Astrocyte of the spinal cord (primary cell): ENCODE results near the gene SLX4IP.

Experiments
- DNase-seq: peaks from one replicate; pipeline ENCODE4 v3.0.0; 2011; ENCODE audit warnings: low read depth, low spot score
- H3K4me3 ChIP-seq: 2 replicates; pipeline ENCODE4 v1.5.1; 2011; ENCODE audit warnings: low read depth, mild to moderate bottlenecking, low read length, moderate library complexity
- in situ Hi-C: cut with HindIII; loops from 2 replicates; pipeline ENCODE4 v1.10.0; 2017; ENCODE audit warnings: low sequenced_read_pairs
- TF ChIP-seq, protein P1 (sequence below): IDR thresholded peaks from 2 replicates; pipeline ENCODE4 v1.5.1; 2012; ENCODE audit warnings: low read depth, mild to moderate bottlenecking, low read length, inconsistent platforms

The SLX4IP gene

GRCh38 chr20:10673176-10673841 lies 238.2 kb downstream of the SLX4IP start:
- peak overlapping the region; percentile 83 for H3K4me3 ChIP-seq
- DNase-seq, result no peak
- in situ Hi-C loops, result no loop called here
- TF ChIP-seq, protein P1, sequence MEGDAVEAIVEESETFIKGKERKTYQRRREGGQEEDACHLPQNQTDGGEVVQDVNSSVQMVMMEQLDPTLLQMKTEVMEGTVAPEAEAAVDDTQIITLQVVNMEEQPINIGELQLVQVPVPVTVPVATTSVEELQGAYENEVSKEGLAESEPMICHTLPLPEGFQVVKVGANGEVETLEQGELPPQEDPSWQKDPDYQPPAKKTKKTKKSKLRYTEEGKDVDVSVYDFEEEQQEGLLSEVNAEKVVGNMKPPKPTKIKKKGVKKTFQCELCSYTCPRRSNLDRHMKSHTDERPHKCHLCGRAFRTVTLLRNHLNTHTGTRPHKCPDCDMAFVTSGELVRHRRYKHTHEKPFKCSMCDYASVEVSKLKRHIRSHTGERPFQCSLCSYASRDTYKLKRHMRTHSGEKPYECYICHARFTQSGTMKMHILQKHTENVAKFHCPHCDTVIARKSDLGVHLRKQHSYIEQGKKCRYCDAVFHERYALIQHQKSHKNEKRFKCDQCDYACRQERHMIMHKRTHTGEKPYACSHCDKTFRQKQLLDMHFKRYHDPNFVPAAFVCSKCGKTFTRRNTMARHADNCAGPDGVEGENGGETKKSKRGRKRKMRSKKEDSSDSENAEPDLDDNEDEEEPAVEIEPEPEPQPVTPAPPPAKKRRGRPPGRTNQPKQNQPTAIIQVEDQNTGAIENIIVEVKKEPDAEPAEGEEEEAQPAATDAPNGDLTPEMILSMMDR, result no peak

DNA sequence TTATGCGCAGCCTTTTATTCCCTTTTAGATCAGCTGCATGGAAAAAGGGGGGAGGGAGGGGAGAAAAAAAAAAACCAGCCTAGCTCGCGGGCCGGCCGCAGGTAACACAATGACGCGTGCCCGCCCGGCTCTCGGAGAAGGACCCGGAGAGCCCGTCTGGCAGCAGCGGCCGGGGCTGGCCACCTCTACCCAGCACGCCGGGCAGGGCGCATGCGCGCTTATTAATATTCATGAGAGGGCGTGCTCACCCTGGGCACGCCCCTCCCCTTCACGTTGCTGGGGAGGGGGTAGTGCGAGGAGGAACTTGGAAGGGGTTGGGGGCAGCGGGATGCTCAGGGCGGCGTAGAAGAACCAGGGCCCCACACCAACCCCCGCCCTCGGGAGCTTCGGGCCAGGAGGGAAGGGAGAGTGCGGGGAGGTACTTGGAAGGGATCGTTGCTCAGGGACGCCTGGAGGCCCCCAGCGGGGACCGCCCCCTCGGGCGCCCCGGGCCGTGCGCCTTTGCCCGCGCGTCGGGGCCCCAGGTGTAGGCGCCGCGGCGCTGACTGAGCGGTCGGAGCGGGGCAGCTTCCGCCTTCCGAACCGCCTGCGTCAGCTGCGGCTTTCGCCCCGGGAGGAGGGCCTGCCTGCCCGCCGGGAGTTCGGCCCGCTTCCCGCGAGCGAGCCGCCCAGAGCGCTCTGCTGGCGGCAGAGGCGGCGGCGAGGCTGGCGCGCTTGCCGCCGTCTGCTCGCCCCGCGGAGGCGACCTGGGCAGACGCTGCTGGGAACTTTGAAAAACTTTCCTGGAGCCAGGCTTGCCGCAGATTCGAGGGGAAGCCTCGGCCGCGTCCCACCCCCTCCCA lies 239.0 kb downstream of the SLX4IP start, which contains the start of gene JAG1:
JAG1 (minus strand) TSS at position 158 of the 842 bp plus-strand sequence. CDS start 469 bp downstream, outside the sequence.
- H3K4me3 ChIP-seq, result peak within 1 kb of the TSS; percentile 83
- in situ Hi-C loops, result no loop called here
- peak; percentile 97 for DNase-seq
- TF ChIP-seq, protein P1, result no peak

- in situ Hi-C loops, result no loop called here
- TF ChIP-seq, protein P1, result peak; percentile 84
- DNase-seq, result peak; percentile 78
- H3K4me3 ChIP-seq, result peak overlapping the region; percentile 83
Observed at GRCh38 chr20:10674684-10675449, 239.8 kb downstream of the SLX4IP start.

- in situ Hi-C loops, result no loop called here
- no peak overlapping the region for H3K4me3 ChIP-seq
- TF ChIP-seq, protein P1, result no peak
- no peak for DNase-seq
Observed at GRCh38 chr20:10675450-10675848, 240.3 kb downstream of the SLX4IP start.

- TF ChIP-seq, protein P1, result no peak
- in situ Hi-C loops, result no loop called here
- H3K4me3 ChIP-seq, result no peak overlapping the region
- DNase-seq, result no peak
Observed at GRCh38 chr20:10676518-10676917, 241.4 kb downstream of the SLX4IP start.
